Measurements from ENCODE around the gene IL17RA.
"Not testable (repeated sequence)": the region's sequence is repeated elsewhere in the genome, so short reads cannot be mapped to it uniquely, and the experiment has no call there.

Gene IL17RA

DNA sequence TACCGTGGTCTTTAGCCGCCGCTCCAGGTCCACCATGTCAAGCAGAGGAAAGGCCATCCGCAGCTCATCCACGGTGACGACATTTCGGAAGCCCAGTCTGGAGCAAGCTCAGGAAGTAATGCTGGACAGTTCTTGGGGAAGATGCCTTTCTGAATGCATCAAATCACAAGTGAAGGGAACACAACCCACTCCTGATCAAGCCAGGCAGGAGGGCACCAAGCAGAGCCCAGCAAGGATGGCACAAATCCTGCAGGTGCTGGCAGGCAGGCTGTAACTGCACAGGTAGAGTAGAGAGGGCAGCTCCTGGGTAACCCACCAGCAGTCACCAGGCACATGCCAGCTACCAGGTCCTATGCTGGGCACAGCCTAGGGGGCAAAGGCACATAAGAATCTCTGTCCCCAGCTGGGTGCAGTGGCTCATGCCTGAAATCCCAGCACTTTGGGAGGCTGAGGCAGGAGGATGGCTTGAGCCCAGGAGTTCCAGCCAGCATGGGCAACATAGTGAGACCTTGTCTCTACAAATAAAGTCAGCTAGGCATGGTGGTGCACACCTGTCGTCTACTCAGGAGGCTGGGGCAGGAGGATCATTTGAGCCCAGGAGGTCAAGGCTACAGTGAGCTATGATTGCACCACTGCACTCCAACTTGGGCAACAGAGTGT is 60.4 kb downstream of the IL17RA start:
- no peak for FAIRE-seq

DNA sequence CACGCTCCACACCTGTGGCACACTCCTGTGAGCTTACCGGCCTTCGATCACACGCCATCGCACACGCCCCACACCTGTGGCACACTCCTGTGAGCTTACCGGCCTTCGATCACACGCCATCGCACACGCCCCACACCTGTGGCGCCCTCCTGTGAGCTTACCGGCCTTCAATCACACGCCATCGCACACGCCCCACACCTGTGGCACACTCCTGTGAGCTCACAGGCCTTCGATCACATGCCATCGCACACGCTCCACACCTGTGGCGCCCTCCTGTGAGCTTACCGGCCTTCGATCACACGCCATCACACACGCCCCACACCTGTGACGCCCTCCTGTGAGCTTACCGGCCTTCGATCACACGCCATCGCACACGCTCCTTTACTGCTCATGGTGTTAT is 62.7 kb downstream of the IL17RA start:
- not testable (repeated sequence) for DNase-seq (ENCODE audit: extremely low spot score, insufficient read length, low read depth); FAIRE-seq

More for the DNA sequence above, 60.4 kb downstream of the IL17RA start:
- no peak for DNase-seq (ENCODE audit: extremely low spot score, insufficient read length, low read depth)

DNA sequence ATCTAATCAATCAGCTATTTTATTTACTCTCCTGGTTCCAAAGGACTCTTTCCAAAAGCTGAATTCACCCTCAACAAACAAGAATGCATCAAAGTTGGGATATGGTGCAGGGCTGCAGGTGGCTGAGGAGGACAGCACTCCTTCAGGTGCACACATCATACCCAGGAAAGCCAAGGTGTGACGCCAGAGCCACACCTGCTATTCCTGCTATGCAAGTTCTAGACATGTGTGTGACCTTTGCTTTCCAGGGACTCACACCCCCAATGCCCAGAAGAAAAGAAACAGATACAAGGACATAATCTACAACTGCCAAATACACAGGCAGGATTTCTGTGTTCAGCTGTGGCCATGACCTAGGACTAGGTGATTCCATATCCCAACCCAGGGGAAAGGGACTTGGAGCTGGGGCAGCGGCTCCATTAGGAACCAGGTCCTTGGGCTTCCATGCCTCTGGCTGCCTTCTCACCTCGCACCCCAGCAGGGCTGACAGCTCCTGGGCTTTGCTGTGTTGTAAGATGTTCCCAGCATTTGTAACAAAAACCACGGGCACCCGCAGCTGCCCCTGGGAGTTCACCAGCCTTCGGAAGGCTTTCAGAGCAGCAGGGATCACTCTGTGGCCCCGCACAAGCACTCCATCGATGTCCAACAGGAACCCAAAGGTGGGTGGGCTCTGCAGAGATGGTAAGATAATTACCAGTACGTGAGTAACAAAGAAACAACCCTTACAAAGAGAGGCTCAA is 64.4 kb downstream of the IL17RA start:
- no peak for FAIRE-seq
- DNase-seq (ENCODE audit: extremely low spot score, insufficient read length, low read depth): no peak

DNA sequence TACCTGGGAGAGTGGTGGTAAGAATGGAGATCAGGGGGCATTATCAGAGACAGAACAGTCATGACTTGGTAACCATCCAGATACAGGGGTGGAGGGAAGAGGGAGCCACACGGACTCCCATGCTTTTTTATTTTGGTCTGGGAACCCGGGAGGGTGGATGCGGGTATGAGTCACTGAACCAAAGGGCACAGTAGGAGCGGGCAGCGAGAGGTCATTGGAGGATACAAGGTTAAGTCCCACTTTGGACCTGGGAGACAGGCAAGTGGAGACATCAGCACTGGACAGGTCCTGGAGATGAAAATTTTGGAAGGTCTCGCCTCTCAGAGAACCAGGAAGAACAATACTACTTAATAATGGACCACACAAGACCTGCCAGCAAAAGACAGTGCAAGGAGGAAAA is 67.5 kb downstream of the IL17RA start:
- no peak for FAIRE-seq

DNA sequence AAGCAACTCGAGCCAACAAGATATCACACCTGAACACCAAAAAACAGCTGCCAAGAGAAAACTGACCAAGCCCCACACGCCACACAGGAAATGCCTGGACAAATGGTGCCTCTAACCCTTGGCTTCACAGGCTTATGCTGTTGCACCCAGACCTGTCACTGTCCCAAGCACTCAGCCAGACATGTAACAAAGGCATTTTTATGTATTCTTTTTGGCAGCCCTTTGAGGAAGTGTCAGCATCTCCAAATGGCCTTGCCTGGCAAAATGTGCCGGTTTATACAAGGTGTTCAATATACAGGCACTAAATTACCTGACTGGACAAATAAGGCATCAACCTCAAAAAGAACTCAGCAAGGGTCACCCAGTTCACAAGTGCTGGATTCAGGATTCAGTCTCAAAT is 68.2 kb downstream of the IL17RA start:
- DNase-seq (ENCODE audit: extremely low spot score, insufficient read length, low read depth) (no peak), FAIRE-seq (no peak)

More for the DNA sequence above, 67.5 kb downstream of the IL17RA start:
- no peak for DNase-seq (ENCODE audit: extremely low spot score, insufficient read length, low read depth)

DNA sequence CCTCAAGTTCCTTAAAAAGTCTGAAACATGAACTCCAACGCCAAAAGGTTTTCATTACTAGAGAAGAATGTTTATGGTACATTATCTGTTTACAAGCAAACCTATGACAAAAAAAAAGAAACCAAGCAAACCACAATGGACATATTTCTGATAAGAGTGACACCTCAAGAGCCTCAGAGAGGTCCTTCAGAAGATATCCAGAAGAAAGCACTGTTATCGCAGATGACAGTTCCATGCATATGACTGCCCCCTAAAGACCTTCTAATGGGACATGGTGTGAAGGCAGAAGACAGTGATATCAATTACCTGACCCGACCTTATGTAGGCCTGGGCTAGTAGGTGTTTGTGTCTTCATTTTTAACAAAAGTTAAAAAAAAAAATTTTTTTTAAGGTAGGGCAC is 71.1 kb downstream of the IL17RA start:
- no peak for FAIRE-seq
- no peak for DNase-seq (ENCODE audit: extremely low spot score, insufficient read length, low read depth)

DNA sequence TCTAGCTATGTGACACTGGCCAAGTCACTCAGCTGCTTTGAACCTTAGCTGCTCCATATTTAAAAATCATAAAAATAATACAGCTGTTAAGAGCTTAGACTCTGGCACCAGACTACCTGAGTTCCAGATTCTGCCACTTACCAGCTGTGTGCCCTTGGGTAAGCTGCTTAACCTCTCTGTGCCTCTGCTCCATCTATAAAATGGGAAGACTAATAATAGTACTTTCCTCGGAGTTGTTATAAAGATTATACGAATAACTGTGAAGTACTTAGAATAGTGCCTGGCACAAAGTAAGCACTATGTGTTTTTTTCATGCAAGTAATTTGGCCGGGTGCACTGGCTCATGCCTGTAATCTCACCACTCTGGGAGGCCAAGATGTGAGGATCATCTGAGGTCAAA is 72.9 kb downstream of the IL17RA start:
- FAIRE-seq: no peak
- DNase-seq (ENCODE audit: extremely low spot score, insufficient read length, low read depth): no peak

DNA sequence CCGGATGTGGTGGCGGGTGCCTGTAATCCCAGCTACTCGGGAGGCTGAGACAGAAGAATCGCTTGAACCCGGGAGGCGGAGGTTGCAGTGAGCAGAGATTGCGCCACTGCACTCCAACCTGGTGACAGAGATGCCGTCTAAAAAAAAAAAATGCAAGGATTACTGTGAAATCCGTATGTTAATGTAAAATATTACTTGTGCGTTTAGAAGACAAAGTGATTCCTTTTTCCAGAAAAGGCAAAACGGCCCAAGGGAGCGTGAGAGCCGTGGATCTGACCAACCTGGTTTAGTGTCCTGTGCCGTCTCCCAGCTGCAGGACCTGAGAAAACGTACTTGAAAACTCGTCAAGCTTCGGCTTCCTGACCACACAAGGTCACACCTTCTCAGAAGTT is 73.4 kb downstream of the IL17RA start:
- FAIRE-seq (no peak), DNase-seq (ENCODE audit: extremely low spot score, insufficient read length, low read depth) (no peak)

DNA sequence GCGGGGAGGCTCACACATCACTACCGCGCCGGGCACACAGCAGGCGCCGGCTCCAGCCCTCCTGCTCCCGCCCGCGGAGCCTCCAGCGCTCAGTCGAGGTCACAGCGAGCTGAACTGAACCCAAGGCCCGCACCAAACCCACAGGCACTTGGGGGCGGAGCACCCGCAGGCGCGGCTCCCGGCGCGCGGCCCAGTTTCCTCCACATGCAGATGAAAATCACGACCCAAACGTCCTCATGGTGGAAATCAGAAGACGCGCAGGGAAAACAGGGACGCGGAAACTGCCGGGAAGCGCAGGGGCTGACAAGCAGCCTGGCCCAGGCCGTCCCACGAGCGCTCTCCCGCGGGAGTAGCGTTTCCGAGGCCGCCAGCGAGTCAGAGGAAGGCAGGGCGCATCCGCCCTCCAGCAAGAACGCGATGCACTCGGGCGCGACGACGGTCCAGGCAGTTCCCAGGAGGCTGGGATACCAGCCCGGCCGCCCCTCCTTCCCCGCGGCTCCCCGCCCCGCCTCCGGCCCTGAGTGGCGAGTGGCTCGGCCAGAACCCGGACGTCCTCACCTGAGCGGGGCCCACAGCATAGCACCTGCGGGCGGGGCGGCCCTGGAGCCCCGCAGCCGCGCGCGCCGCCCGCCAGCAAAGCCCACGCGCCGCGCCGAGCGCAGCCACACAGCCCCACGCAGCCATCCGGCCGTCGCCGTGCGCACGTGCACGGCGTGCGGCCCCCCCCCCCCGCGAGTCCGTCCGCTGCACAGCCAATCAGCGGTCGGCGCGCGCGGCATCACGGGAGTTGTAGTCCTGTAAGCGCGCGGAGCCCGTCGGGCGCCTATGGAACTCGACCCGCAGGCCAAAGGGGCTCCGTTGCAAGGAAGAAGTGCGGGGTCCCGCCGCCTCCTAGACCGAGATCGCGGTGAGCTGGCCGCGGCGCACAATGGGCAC is 74.0 kb downstream of the IL17RA start, which contains the start of gene HDHD5:
TSS of gene HDHD5 (minus strand) at position 710 of the 936 bp plus-strand sequence. CDS start at position 684, 26 bp downstream.
- DNase-seq (ENCODE audit: extremely low spot score, insufficient read length, low read depth) (peak; percentile 88), FAIRE-seq (peak; percentile 75)

DNA sequence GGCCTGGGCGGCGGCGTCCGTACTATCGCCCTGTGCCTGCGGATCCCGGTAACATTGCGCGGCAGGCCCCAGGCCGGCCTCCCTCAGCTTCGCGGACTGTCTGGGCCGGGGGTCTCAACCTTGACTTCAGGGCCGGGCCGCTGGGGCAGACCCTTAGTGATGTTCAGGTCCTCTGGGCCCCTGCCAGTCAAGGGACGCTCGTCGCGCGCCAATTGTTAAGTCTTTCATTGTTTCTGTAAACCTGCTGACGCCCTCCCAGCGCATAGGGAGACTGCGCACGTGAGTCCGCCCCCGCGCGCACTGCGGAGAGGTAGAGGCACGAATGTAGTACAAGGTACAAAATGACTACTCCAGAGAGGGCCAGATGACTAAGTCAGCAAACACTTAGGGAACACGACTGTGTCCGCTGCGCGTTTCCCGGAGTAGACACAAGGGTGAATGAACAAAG is 74.7 kb downstream of the IL17RA start:
- no peak for DNase-seq (ENCODE audit: extremely low spot score, insufficient read length, low read depth)
- no peak for FAIRE-seq

DNA sequence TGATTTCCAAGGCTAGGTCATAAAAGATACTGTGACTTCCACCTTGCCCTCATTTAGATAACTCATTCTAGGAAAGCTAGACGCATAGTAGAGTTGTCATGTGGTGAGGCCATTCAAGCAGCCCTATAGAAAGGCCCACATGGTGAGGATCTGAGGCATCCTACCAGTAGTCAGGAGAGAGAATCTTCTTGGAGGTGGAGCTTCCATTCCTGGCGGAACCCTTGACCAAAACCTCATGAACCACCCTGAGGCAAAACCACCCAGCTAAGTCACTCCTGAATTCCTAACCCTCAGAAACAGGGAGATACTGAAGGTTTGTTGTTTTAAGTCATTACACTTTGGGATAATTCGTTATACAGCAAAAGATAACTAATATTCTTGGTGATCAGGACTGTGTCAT is 77.2 kb downstream of the IL17RA start:
- FAIRE-seq: no peak

DNA sequence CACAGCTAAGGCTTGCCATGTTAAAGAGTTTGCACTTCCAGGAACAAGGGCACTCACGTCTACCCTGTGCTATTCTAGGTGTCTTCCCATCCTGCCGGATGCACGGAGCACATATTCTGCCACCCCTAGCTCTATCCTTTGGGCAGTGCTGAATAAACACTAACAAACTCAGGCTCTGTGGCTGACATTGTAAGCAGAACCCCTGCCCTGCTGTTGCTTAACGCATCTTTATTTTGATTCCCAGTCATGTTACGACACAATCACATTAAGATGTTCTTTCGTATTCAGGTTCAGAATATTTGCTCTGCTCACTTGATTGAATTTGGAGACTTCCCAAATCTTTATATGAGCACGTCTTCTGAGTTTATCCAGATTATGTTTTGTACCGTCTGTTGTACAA is 77.9 kb downstream of the IL17RA start:
- no peak for FAIRE-seq

More for the DNA sequence above, 77.2 kb downstream of the IL17RA start:
- no peak for DNase-seq (ENCODE audit: extremely low spot score, insufficient read length, low read depth)

DNA sequence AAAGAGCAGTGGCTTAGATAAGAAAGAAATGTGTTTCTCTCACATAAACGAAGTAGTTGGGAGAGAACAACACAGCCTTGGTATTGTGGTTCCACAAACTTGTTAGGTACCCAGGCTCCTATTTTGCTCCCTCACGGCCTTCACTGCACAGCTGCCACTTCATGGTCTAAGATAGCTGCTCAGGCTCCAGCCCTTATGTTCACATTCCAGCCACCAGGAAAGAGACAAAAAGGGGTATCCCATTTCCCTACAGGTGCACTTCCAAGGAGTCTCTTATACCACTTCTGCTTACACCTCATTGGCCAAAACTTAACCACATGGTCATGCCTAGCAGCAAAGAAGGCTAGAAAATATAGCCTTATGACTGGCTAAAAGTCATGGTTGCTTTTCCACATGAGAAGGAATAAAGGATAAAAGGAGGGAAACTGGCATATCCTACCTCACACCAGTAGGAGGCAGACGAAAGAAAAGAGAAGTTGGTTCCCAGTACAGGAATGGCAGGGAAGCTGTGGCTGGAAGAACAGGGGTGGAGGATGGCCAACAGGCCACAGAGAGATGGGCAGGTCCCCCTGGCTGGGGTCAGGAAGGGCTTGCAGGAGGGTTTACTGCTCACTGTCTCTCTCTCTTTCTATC is 79.7 kb downstream of the IL17RA start:
- FAIRE-seq: no peak
- no peak for DNase-seq (ENCODE audit: extremely low spot score, insufficient read length, low read depth)

More for the DNA sequence above, 77.9 kb downstream of the IL17RA start:
- DNase-seq (ENCODE audit: extremely low spot score, insufficient read length, low read depth): no peak

Data from GM18507 (cell line).